ENCODE data around the gene ATP5MG. TPM values are rescaled to one million over a fixed set of nuclear protein-coding genes. Genes with fewer than 3 reads are reported as not detected.
A peak's percentile ranks its signal among the peaks of the same experiment; 100 is the strongest.

The ATP5MG gene
- total RNA-seq, 1 donor from 2014 or later: 199 TPM

DNA sequence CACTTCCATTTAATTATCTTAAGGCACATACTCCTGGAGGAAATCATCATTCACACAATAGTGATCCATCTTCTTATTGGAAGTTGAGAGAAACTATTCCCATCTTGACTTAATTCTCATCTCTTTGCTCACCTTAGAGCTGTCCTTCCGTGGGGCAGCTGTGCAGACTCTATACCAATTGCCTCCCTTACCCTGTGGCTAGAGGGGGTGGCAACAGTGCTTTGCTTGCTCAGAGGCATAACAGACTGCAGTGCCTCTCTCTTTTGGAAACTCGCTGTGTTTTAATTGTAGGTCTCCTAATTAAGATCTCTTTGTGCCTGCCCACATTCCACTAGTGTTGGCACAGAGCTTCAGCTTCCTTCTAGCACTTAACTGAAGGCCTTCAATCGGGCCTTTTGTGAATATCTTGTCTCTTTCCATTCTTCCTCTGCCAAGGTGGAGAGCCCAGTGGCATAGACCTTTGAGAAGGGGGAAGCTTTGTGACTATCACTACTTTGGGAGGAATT lies 40.4 kb downstream of the ATP5MG start:
- POLR2A ChIA-PET: interaction anchor here (0.6 kb wide), 1 partner anchor 10 kb away, joined by 10 read pairs; no protein-coding TSS in a partner anchor
- Mint-ChIP-seq H3K4me1 (peaks cover 80% of the 10 kb centered on the region), H3K9me3 (no peaks in the 10 kb centered on the region), H3K4me3 (no peak overlapping the region), H3K36me3 (ENCODE audit: low read depth) (peaks cover 42% of the 10 kb centered on the region), H3K27me3 (no peaks in the 10 kb centered on the region), H3K27ac (peak overlapping the region; percentile 61)
- CTCF ChIA-PET: no interaction called here
- ATAC-seq (ENCODE audit: low read depth) (no peak), DNase-seq (no peak)
- intact Hi-C loops (cut with micrococcal nuclease): no loop called here
- TF ChIP-seq, protein P1, sequence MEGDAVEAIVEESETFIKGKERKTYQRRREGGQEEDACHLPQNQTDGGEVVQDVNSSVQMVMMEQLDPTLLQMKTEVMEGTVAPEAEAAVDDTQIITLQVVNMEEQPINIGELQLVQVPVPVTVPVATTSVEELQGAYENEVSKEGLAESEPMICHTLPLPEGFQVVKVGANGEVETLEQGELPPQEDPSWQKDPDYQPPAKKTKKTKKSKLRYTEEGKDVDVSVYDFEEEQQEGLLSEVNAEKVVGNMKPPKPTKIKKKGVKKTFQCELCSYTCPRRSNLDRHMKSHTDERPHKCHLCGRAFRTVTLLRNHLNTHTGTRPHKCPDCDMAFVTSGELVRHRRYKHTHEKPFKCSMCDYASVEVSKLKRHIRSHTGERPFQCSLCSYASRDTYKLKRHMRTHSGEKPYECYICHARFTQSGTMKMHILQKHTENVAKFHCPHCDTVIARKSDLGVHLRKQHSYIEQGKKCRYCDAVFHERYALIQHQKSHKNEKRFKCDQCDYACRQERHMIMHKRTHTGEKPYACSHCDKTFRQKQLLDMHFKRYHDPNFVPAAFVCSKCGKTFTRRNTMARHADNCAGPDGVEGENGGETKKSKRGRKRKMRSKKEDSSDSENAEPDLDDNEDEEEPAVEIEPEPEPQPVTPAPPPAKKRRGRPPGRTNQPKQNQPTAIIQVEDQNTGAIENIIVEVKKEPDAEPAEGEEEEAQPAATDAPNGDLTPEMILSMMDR (IDR thresholded peaks at IDR 0.05): no peak

DNA sequence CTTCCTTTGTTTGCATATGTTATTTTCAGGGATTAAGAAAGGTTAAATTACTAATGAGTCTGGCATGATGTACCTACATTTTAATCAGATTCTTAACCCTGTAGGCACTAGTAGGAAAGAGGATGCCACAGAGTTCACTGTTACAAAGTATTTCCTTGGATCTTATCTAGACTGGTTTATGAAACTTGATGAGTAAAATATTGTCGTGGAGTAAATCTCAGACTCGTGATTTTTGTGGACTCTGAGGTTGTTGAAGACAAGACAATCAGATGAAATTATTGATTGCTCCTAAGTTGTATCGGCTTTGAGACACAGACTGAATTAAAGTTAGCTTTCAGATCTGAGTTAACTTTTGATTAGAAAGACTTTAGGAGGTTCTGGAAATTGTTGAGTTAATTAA lies 40.9 kb downstream of the ATP5MG start:
- Mint-ChIP-seq H3K9me3 (no peaks in the 10 kb centered on the region), H3K27ac (peak overlapping the region; percentile 67)

DNA sequence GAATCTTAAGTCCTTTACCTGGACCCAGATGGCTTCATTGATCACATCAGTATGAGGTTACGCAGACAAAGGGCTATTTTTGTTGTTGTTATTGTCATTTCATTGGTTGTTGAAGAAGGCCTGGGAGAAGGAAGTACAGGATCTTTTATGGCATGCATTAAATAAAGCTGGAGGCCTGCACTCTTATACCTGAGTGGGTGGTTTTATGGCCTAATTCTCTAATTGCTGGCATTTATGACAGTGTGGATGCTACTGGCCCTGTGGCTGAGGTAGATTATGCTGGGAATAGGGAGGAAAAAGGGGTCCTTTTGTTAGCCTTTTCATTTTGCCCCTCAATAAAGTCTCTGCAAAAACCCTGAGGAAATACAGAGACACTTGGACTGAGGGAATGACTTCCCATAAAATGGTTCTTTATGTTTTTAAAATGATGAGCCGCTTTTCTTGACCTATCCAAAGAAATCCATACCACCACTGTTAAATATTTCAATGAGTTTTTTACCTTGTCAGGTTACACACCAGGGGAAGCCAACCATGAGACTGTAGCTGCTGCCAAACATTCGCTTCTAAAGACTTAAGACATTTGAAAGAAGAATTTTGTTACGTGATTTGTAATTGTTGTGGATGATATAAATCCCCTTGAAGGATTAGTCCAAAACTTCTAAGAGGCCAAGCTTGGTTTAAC lies 41.6 kb downstream of the ATP5MG start:
- no peaks in the 10 kb centered on the region for H3K9me3 Mint-ChIP-seq
- CTCF ChIA-PET: interaction anchor here (1.0 kb wide), 1 partner anchor 9 kb away, joined by 3 read pairs; no protein-coding TSS in a partner anchor
- H3K36me3 Mint-ChIP-seq (ENCODE audit: low read depth): peaks cover 46% of the 10 kb centered on the region
- TF ChIP-seq, protein P1 (IDR thresholded peaks at IDR 0.05): no peak
- intact Hi-C loops (cut with micrococcal nuclease): no loop called here
- POLR2A ChIA-PET: interaction anchor here (0.6 to 1.7 kb wide), 3 partner anchors 8 to 41 kb away, joined by 3 to 16 read pairs (median 6); no protein-coding TSS in a partner anchor
- peak overlapping the region; percentile 67 for H3K27ac Mint-ChIP-seq
- DNase-seq (no peak), ATAC-seq (ENCODE audit: low read depth) (peak; percentile 15)
- peaks cover 87% of the 10 kb centered on the region for H3K4me1 Mint-ChIP-seq
- no peaks in the 10 kb centered on the region for H3K27me3 Mint-ChIP-seq
- H3K4me3 Mint-ChIP-seq: peak overlapping the region; percentile 26

More for the DNA sequence above, 40.9 kb downstream of the ATP5MG start:
- Mint-ChIP-seq H3K36me3 (ENCODE audit: low read depth) (peaks cover 44% of the 10 kb centered on the region), H3K4me1 (peaks cover 83% of the 10 kb centered on the region), H3K27me3 (no peaks in the 10 kb centered on the region), H3K4me3 (no peak overlapping the region)
- intact Hi-C loops (cut with micrococcal nuclease): no loop called here
- CTCF ChIA-PET: no interaction called here
- DNase-seq: no peak
- POLR2A ChIA-PET: interaction anchor here (0.6 kb wide), 1 partner anchor 10 kb away, joined by 10 read pairs; no protein-coding TSS in a partner anchor
- TF ChIP-seq, protein P1 (IDR thresholded peaks at IDR 0.05): no peak
- ATAC-seq (ENCODE audit: low read depth): no peak

DNA sequence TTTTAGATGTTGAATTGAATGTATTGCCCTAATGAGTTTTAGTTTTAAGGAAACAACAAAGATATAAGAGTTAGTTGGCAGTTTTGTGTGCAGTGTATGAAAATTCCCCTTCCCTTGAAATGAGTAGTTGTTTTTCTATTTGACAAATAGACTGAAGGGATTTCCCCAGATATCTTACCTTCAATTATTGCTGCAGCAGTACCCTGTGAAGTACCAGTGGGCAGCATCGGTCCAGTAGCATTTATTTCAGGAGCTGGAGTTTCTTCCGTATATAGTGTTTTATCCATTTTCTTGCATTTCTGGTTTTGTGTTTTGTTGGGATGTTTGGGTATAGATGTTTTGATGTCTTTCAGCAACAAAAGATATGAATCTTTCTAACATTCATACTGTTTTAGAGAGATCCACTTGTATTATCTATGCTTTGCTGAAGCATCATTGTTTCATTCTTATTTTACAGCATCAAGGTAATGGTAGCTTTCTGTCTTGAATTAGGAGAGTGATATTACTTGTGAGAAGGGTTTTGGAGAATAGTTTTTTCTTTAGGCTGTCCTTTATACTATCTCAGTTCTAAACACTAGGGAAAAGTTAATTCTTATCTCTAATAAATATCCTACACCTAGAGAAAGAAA lies 42.3 kb downstream of the ATP5MG start:
- intact Hi-C loops (cut with micrococcal nuclease): no loop called here
- peak; percentile 65 for ATAC-seq (ENCODE audit: low read depth)
- Mint-ChIP-seq H3K36me3 (ENCODE audit: low read depth) (peaks cover 44% of the 10 kb centered on the region), H3K4me3 (peak overlapping the region; percentile 26), H3K27me3 (no peaks in the 10 kb centered on the region), H3K27ac (peak overlapping the region; percentile 67), H3K9me3 (no peaks in the 10 kb centered on the region), H3K4me1 (peaks cover 91% of the 10 kb centered on the region)
- POLR2A ChIA-PET: interaction anchor here (0.6 to 1.7 kb wide), 3 partner anchors 9 to 42 kb away, joined by 3 to 16 read pairs (median 6); no protein-coding TSS in a partner anchor
- CTCF ChIA-PET: interaction anchor here (1.0 kb wide), 1 partner anchor 9 kb away, joined by 3 read pairs; no protein-coding TSS in a partner anchor
- no peak for DNase-seq
- TF ChIP-seq, protein P1 (IDR thresholded peaks at IDR 0.05): no peak

DNA sequence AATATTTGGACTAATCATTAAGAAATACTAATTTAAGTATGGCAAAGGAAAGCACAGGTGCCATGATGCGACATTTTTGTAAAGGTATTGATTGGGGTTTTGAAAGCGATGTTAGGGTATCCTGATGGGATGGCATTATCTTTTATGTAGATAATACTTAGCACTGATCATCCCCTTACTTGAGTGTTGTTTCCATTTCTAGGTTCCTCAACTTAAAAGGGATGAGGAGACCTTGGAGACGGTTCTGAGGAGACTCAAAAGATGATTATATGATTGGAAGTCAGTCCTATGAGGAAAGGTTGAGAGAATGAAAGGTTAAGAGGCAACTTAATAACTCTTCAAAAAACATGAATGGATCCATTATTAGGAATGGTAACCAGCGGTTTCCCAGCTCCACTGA lies 46.0 kb downstream of the ATP5MG start:
- CTCF ChIA-PET: no interaction called here
- no peak overlapping the region for H3K4me3 Mint-ChIP-seq

More for the DNA sequence above, 46.0 kb downstream of the ATP5MG start:
- ATAC-seq (ENCODE audit: low read depth) (no peak), DNase-seq (no peak)
- TF ChIP-seq, protein P1 (IDR thresholded peaks at IDR 0.05): no peak
- peak overlapping the region; percentile 27 for H3K27ac Mint-ChIP-seq
- peaks cover 70% of the 10 kb centered on the region for H3K4me1 Mint-ChIP-seq
- POLR2A ChIA-PET: interaction anchor here (0.5 to 1.1 kb wide), 2 partner anchors 10 to 481 kb away, joined by 3 to 11 read pairs; no protein-coding TSS in a partner anchor
- no peaks in the 10 kb centered on the region for H3K9me3 Mint-ChIP-seq
- peaks cover 37% of the 10 kb centered on the region for H3K36me3 Mint-ChIP-seq (ENCODE audit: low read depth)
- H3K27me3 Mint-ChIP-seq: no peaks in the 10 kb centered on the region
- intact Hi-C loops (cut with micrococcal nuclease): no loop called here
